Fibroblast of lung (primary cell): ENCODE results near the gene TCEAL8. TPM values are rescaled to one million over a fixed set of nuclear protein-coding genes. Genes with fewer than 3 reads are reported as not detected.

Experiments
- DNase-seq, 2 donors: peaks; one replicate each; pipeline versions ENCODE4 v3.0.0 to v3.0.0-alpha.2; 2010; ENCODE audit warnings: low read depth in 2 of 2
- H2AFZ ChIP-seq: 2 replicates; pipeline ENCODE4 v1.5.1; 2012; ENCODE audit warnings: low read length, control low read depth, inconsistent platforms
- H3K27ac ChIP-seq: 2 replicates; pipeline ENCODE4 v1.5.1; 2011; ENCODE audit warnings: low read length, control low read depth; ENCODE audit not compliant: insufficient read depth
- H3K27me3 ChIP-seq: 2 replicates; pipeline ENCODE4 v1.5.1; 2011; ENCODE audit warnings: mild to moderate bottlenecking, low read length; ENCODE audit not compliant: control insufficient read depth, insufficient read depth
- H3K36me3 ChIP-seq: 2 replicates; pipeline ENCODE4 v1.5.1; 2011; ENCODE audit warnings: low read length; ENCODE audit not compliant: control insufficient read depth, insufficient read depth
- H3K4me1 ChIP-seq: 2 replicates; pipeline ENCODE4 v1.5.1; 2011; ENCODE audit warnings: low read length; ENCODE audit not compliant: control insufficient read depth, insufficient read depth; ENCODE audit errors: extremely low read depth
- H3K4me2 ChIP-seq: 2 replicates; pipeline ENCODE4 v1.5.1; 2011; ENCODE audit warnings: low read length, control low read depth; ENCODE audit not compliant: insufficient read depth; ENCODE audit errors: extremely low read depth
- H3K4me3 ChIP-seq, 4 experiments: fragments of 200-600 bp in 1 of 4; sonication (generic) in 1 of 4; replicated peaks in 1 of 4; 2 replicates each; pipeline ENCODE4 v1.5.1; 2011 to 2016; ENCODE audit warnings: low read length in 4 of 4, low read depth in 3 of 4, mild to moderate bottlenecking in 3 of 4, control low read depth in 2 of 4, inconsistent platforms in 1 of 4, mixed read lengths in 1 of 4; ENCODE audit not compliant: insufficient read depth in 1 of 4; ENCODE audit errors: control extremely low read depth in 1 of 4
- H3K79me2 ChIP-seq: 2 replicates; pipeline ENCODE4 v1.5.1; 2012; ENCODE audit warnings: mild to moderate bottlenecking, low read length, inconsistent platforms; ENCODE audit not compliant: control insufficient read depth, insufficient read depth
- H3K9ac ChIP-seq: 2 replicates; pipeline ENCODE4 v1.5.1; 2011; ENCODE audit warnings: mild to moderate bottlenecking, low read length, control low read depth; ENCODE audit not compliant: insufficient read depth
- H3K9me3 ChIP-seq: 2 replicates; pipeline ENCODE4 v1.5.1; 2012; ENCODE audit warnings: low read depth, low read length; ENCODE audit not compliant: control insufficient read depth, insufficient read depth
- H4K20me1 ChIP-seq: 2 replicates; pipeline ENCODE4 v1.5.1; 2011; ENCODE audit warnings: low read length; ENCODE audit not compliant: control insufficient read depth, insufficient read depth; ENCODE audit errors: extremely low read depth
- EZH2 ChIP-seq: IDR thresholded peaks from 2 replicates; pipeline ENCODE4 v1.5.1; 2012; ENCODE audit warnings: low read length, control low read depth, mild to moderate bottlenecking; ENCODE audit errors: missing control alignments
- polyA plus RNA-seq, 2 donors: library from polyadenylated mRNA; depleted of rRNA in 1 of 2; stranded (reverse) in 1 of 2; unstranded in 1 of 2; fragments of >200 nt; gene quantifications; 2 replicates each; pipeline ENCODE4 v1.2.1, GENCODE V29; 2011 to 2012; ENCODE audit warnings: missing spikeins in 1 of 2
- total RNA-seq: library from RNA; depleted of rRNA; stranded (reverse); fragments of >200 nt; gene quantifications from 2 replicates; pipeline ENCODE4 v1.2.1, GENCODE V29; 2014
- TF ChIP-seq, protein P1 (sequence below), 2 donors: IDR thresholded peaks in 1 of 2; conservative IDR thresholded peaks in 1 of 2; 1 replicate in 1 of 2; 2 replicates in 1 of 2; pipeline ENCODE4 v1.5.1; 2011 to 2012; ENCODE audit warnings: low read length in 2 of 2, control low read depth in 1 of 2, inconsistent platforms in 1 of 2, low read depth in 1 of 2, mild to moderate bottlenecking in 1 of 2

Gene TCEAL8
- total and polyA plus RNA-seq, 2 donors (not counting 1 experiment from before 2014, with no cell fraction given), result 100 to 145 TPM

DNA sequence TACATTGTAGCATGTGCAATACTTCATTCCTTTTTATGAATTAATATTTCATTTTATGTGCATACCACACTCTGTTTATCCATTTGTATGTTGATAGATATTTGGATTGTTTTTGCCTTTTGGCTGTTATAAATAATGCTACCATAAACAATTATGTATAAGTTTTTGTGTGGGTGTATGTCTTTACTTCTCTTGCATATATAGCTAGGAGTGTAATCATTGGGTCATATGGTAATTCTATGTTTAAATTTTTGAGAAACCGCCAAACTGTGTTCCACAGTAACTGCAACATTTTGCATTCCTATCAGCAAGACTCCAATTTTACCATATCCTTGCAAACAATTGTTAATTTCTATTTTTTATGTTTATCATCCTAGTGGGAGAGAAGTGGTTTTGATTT, 24.7 kb upstream of the TCEAL8 start:
- DNase-seq, result no peak
- no peak overlapping the region for H3K27ac ChIP-seq
- no peaks in the 10 kb centered on the region for H3K4me1 ChIP-seq
- H3K4me3 ChIP-seq, result no peak overlapping the region
- H3K9ac ChIP-seq, result no peak overlapping the region
- H3K4me2 ChIP-seq, result no peak overlapping the region
- peaks cover 20% of the 10 kb centered on the region for H3K27me3 ChIP-seq
- H3K36me3 ChIP-seq, result no peaks in the 10 kb centered on the region
- no peak for TF ChIP-seq EZH2
- TF ChIP-seq, protein P1, sequence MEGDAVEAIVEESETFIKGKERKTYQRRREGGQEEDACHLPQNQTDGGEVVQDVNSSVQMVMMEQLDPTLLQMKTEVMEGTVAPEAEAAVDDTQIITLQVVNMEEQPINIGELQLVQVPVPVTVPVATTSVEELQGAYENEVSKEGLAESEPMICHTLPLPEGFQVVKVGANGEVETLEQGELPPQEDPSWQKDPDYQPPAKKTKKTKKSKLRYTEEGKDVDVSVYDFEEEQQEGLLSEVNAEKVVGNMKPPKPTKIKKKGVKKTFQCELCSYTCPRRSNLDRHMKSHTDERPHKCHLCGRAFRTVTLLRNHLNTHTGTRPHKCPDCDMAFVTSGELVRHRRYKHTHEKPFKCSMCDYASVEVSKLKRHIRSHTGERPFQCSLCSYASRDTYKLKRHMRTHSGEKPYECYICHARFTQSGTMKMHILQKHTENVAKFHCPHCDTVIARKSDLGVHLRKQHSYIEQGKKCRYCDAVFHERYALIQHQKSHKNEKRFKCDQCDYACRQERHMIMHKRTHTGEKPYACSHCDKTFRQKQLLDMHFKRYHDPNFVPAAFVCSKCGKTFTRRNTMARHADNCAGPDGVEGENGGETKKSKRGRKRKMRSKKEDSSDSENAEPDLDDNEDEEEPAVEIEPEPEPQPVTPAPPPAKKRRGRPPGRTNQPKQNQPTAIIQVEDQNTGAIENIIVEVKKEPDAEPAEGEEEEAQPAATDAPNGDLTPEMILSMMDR (conservative IDR thresholded peaks at IDR 0.05 in 1 of 2, IDR thresholded peaks at IDR 0.05 in 1 of 2; ENCODE audit: low read depth in 1 of 2, low read length in 2 of 2), result no peak
- no peaks in the 10 kb centered on the region for H4K20me1 ChIP-seq
- no peak overlapping the region for H2AFZ ChIP-seq
- no peaks in the 10 kb centered on the region for H3K79me2 ChIP-seq
- H3K9me3 ChIP-seq, result no peaks in the 10 kb centered on the region

DNA sequence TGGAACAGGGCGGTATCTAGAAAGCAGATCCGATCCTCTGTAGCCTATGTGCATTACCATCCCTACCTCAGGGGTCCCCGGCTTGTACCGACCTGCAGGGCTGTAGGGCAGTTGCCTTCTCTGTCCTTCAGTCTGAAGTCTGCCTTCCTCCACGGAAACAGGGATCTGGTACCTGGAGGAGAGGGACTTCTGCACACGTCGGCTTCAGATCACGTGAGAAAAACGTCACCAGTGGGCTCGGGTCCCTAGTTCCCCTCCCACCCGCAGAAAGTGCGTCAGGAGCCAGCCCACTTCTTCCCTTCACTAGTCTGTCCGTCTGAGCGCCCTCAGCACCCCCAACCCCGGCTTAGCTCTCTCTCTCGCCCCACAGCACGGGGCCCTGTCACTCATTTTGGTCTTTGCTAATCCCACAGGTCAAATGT, 21.6 kb upstream of the TCEAL8 start, which contains the start of gene TCEAL5:
Gene TCEAL5 (minus strand): TSS at position 170 of the 422 bp plus-strand sequence. CDS start 2,187 bp downstream, outside the sequence.
- TF ChIP-seq EZH2, result peak; percentile 76
- TF ChIP-seq, protein P1 (conservative IDR thresholded peaks at IDR 0.05 in 1 of 2, IDR thresholded peaks at IDR 0.05 in 1 of 2; ENCODE audit: low read depth in 1 of 2, low read length in 2 of 2), result no peak
- no peaks in the 10 kb centered on the region for H3K4me1 ChIP-seq
- H3K9ac ChIP-seq, result no peak within 1 kb of the TSS
- H2AFZ ChIP-seq, result no peak within 1 kb of the TSS
- H3K36me3 ChIP-seq, result no peaks in the 10 kb centered on the region
- H3K27ac ChIP-seq, result no peak within 1 kb of the TSS
- H3K9me3 ChIP-seq, result no peaks in the 10 kb centered on the region
- no peak within 1 kb of the TSS for H3K4me2 ChIP-seq
- peaks cover 20% of the 10 kb centered on the region for H3K27me3 ChIP-seq
- H4K20me1 ChIP-seq, result no peaks in the 10 kb centered on the region
- no peak for DNase-seq
- no peaks in the 10 kb centered on the region for H3K79me2 ChIP-seq
- H3K4me3 ChIP-seq, result no peak within 1 kb of the TSS

DNA sequence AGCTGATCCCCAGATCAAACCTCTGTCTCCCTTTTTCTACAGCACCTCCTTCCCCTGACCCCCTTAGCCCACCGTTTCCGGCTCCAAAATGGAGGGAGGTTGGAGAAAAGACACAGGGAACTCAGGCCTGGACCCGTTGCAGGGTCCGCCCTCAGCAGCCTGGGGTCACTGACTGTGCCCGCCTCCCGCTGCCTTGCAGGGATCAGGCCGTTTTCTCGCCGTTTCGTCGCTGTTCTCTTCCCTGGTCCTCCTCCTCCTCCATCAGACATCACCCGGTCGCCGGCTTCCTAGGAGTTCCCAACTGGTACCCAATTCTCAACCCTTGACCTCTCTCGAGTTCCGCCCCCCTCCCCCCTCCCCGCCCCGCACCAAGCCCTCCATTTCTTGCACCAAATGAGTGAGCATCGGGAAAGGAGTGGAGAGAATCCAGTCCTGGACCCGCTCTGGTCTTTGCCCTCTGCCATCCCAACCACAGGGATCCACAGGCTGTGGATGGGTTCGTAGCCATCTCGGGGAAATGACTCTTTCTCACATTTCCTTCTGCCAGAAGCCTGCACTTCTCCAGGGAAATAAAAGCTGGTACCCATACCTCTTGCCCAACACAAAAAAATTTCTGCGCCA, 21.1 kb upstream of the TCEAL8 start:
- Histone ChIP-seq H3K9me3 (no peaks in the 10 kb centered on the region), H3K36me3 (no peaks in the 10 kb centered on the region), H3K4me3 (no peak overlapping the region), H3K9ac (no peak overlapping the region), H3K4me2 (no peak overlapping the region), H4K20me1 (no peaks in the 10 kb centered on the region), H3K27me3 (peaks cover 20% of the 10 kb centered on the region), H3K27ac (no peak overlapping the region), H2AFZ (no peak overlapping the region), H3K4me1 (no peaks in the 10 kb centered on the region), H3K79me2 (no peaks in the 10 kb centered on the region)
- DNase-seq, result no peak
- TF ChIP-seq, protein P1 (conservative IDR thresholded peaks at IDR 0.05 in 1 of 2, IDR thresholded peaks at IDR 0.05 in 1 of 2; ENCODE audit: low read depth in 1 of 2, low read length in 2 of 2), result no peak
- no peak for TF ChIP-seq EZH2
